SU-DHL-6 (cell line): ENCODE measurements around the gene OPA3.

ENCODE experiments used
- CTCF ChIP-seq: fragments of 200-600 bp; sonication (generic); IDR thresholded peaks from one replicate; pipeline ENCODE4 v1.5.1; 2017; ENCODE audit warnings: antibody characterized with exemption, mild to moderate bottlenecking, low read length, moderate library complexity; ENCODE audit not compliant: insufficient read depth, poor library complexity, severe bottlenecking
- EZH2phosphoT487 ChIP-seq: fragments of 200-600 bp; sonication (generic), shearing (Covaris generic); conservative IDR thresholded peaks from 2 replicates; pipeline ENCODE4 v1.6.1; 2018; ENCODE audit warnings: mild to moderate bottlenecking, antibody characterized with exemption, low read length, moderate library complexity, mixed read lengths

- TF ChIP-seq CTCF (no peak), EZH2phosphoT487 (no peak)
Measured at GRCh38 chr19:45608948-45609347, 24.3 kb upstream of the OPA3 start.
